GM23338 (cell line): ENCODE measurements around the gene MCAM. TPM values are rescaled to one million over a fixed set of nuclear protein-coding genes. Genes with fewer than 3 reads are reported as not detected.

Source experiments
- ATAC-seq: fragments of 200-7000 bp; cut with Tn5 transposase; 3 replicates; pipeline ENCODE4 v1.9.1; 2020
- DNase-seq: peaks from one replicate; pipeline ENCODE4 v3.0.0-alpha.2; 2015; ENCODE audit warnings: low spot score
- H2AFZ ChIP-seq: fragments of 200-600 bp; sonication (generic); 2 replicates; pipeline ENCODE4 v1.8.0; 2016; ENCODE audit warnings: antibody characterized with exemption, mild to moderate bottlenecking, moderate library complexity
- H3F3A ChIP-seq: fragments of 200-600 bp; sonication (generic); replicated peaks from 2 replicates; pipeline ENCODE4 v1.8.0; 2017; ENCODE audit warnings: antibody characterized with exemption, mixed run types, low read depth
- H3K27ac ChIP-seq: fragments of 200-600 bp; sonication (generic); 2 replicates; pipeline ENCODE4 v1.6.1; 2016; ENCODE audit warnings: low read depth
- H3K27me3 ChIP-seq: fragments of 200-600 bp; sonication (generic); 2 replicates; pipeline ENCODE4 v1.8.0; 2016; ENCODE audit warnings: mild to moderate bottlenecking, mixed run types, moderate library complexity; ENCODE audit not compliant: insufficient read depth
- H3K36me3 ChIP-seq: fragments of 200-600 bp; sonication (generic); 2 replicates; pipeline ENCODE4 v1.8.0; 2016; ENCODE audit warnings: mild to moderate bottlenecking; ENCODE audit not compliant: insufficient read depth
- H3K4me1 ChIP-seq: fragments of 200-600 bp; sonication (generic); 2 replicates; pipeline ENCODE4 v1.8.0; 2016; ENCODE audit warnings: mild to moderate bottlenecking, moderate library complexity; ENCODE audit not compliant: insufficient read depth
- H3K4me2 ChIP-seq: fragments of 200-600 bp; sonication (generic); 2 replicates; pipeline ENCODE4 v1.7.1; 2017; ENCODE audit warnings: mixed run types
- H3K4me3 ChIP-seq: fragments of 200-600 bp; sonication (generic); 2 replicates; pipeline ENCODE4 v1.6.1; 2016; ENCODE audit warnings: mixed run types
- H3K79me2 ChIP-seq: fragments of 200-600 bp; sonication (generic); replicated peaks from 2 replicates; pipeline ENCODE4 v1.8.0; 2017; ENCODE audit warnings: mild to moderate bottlenecking; ENCODE audit not compliant: insufficient read depth
- H3K9me2 ChIP-seq: fragments of 200-600 bp; sonication (generic); 2 replicates; pipeline ENCODE4 v1.8.0; 2017; ENCODE audit not compliant: insufficient read depth
- H4K20me1 ChIP-seq: fragments of 200-600 bp; sonication (generic); replicated peaks from 2 replicates; pipeline ENCODE4 v1.8.0; 2017; ENCODE audit warnings: mild to moderate bottlenecking; ENCODE audit not compliant: insufficient read depth
- H3K27ac Mint-ChIP-seq: 2 replicates; pipeline ENCODE4 v1.8.0; 2020; ENCODE audit warnings: inconsistent platforms, mild to moderate bottlenecking, moderate library complexity, mixed read lengths
- H3K27me3 Mint-ChIP-seq: 3 replicates; pipeline ENCODE4 v1.8.0; 2022; ENCODE audit warnings: low read depth, mild to moderate bottlenecking, moderate library complexity, mixed read lengths, inconsistent platforms; ENCODE audit not compliant: insufficient read depth, poor library complexity
- H3K36me3 Mint-ChIP-seq: 3 replicates; pipeline ENCODE4 v1.8.0; 2021; ENCODE audit warnings: low read depth, mild to moderate bottlenecking, inconsistent platforms, moderate library complexity, mixed read lengths
- H3K4me1 Mint-ChIP-seq: 3 replicates; pipeline ENCODE4 v1.8.0; 2020; ENCODE audit warnings: mild to moderate bottlenecking, inconsistent platforms, mixed read lengths
- H3K4me3 Mint-ChIP-seq: 3 replicates; pipeline ENCODE4 v1.8.0; 2021; ENCODE audit warnings: moderate library complexity, mild to moderate bottlenecking, inconsistent platforms, mixed read lengths
- H3K9me3 Mint-ChIP-seq: 3 replicates; pipeline ENCODE4 v1.8.0; 2020; ENCODE audit warnings: moderate library complexity, mild to moderate bottlenecking, inconsistent platforms, mixed read lengths
- CTCF ChIP-seq, 2 experiments: fragments of 200-600 bp in 1 of 2; sonication (generic) in 1 of 2; conservative IDR thresholded peaks; 2 replicates each; pipeline versions ENCODE4 v1.5.1 to v1.6.1; 2016 to 2017; ENCODE audit warnings: antibody characterized with exemption in 2 of 2, low read depth in 2 of 2, mild to moderate bottlenecking in 2 of 2, moderate library complexity in 1 of 2
- EZH2 ChIP-seq: fragments of 200-600 bp; sonication (generic); IDR thresholded peaks from one replicate; pipeline ENCODE4 v1.8.0; 2017; ENCODE audit warnings: antibody characterized with exemption, mild to moderate bottlenecking, low read depth; ENCODE audit not compliant: unreplicated experiment
- JUNB ChIP-seq: IDR thresholded peaks from one replicate; pipeline ENCODE4 v1.6.1; 2016; ENCODE audit warnings: antibody characterized with exemption; ENCODE audit not compliant: unreplicated experiment
- POLR2AphosphoS5 ChIP-seq: IDR thresholded peaks from 2 replicates; pipeline ENCODE4 v1.6.1; 2016; ENCODE audit warnings: antibody characterized with exemption, low read depth
- polyA plus RNA-seq: library from polyadenylated mRNA; unstranded; fragments of >200 nt; fragmentation: Nextera tagmentation; extraction: Ambion mirVana; gene quantifications from 2 replicates; pipeline ENCODE4 v1.2.1, GENCODE V29; 2016
- total RNA-seq: library from RNA; depleted of rRNA; stranded (reverse); fragments of >200 nt; shearing (Covaris generic); gene quantifications from 2 replicates; pipeline ENCODE4 v1.2.3, GENCODE V29; 2014

Gene MCAM
- total and polyA plus RNA-seq, 2 experiments from 2014 or later = 8.9 to 79.5 TPM

- Histone ChIP-seq H3K4me2 (peak overlapping the region; percentile 79), H3K4me3 (peak overlapping the region; percentile 76), H3K36me3 (no peaks in the 10 kb centered on the region; the same call in 1 of the 2 replicates), H3K27ac (no peak overlapping the region), H3K9me2 (no peaks in the 10 kb centered on the region), H3F3A (peaks cover 16% of the 10 kb centered on the region), H3K4me1 (peaks cover 36% of the 10 kb centered on the region), H4K20me1 (no peaks in the 10 kb centered on the region), H2AFZ (peak overlapping the region; percentile 80; the same call in 1 of the 2 replicates), H3K79me2 (peaks cover 4% of the 10 kb centered on the region), H3K27me3 (peaks cover 48% of the 10 kb centered on the region)
- H3K27ac Mint-ChIP-seq = no peak overlapping the region
- H3K4me3 Mint-ChIP-seq = peak overlapping the region; percentile 61
- peaks cover 43% of the 10 kb centered on the region for H3K27me3 Mint-ChIP-seq
- ATAC-seq = peak; percentile 2; the same call in 1 of the 3 replicates
- H3K36me3 Mint-ChIP-seq = peaks cover 8% of the 10 kb centered on the region; the same call in 2 of the 3 replicates
- H3K4me1 Mint-ChIP-seq = peaks cover 42% of the 10 kb centered on the region
- 0 out of 4 replicates have a peak, but pooled peaks of 1 of the 2 experiments have one; percentile 8 for TF ChIP-seq CTCF (conservative IDR thresholded peaks at IDR 0.05; ENCODE audit: low read depth in 2 of 2)
- TF ChIP-seq EZH2 = no peak
- peak; percentile 43 for DNase-seq
- no peaks in the 10 kb centered on the region for H3K9me3 Mint-ChIP-seq
Measured at GRCh38 chr11:119341222-119342022, 24.5 kb upstream of the MCAM start.

- peak within 1 kb of the TSS; percentile 88 for H2AFZ ChIP-seq
- DNase-seq (peak; percentile 68), ATAC-seq (peak; percentile 17)
- H3K4me1 ChIP-seq = peaks cover 36% of the 10 kb centered on the region
- Mint-ChIP-seq H3K36me3 (peaks cover 16% of the 10 kb centered on the region; the same call in 2 of the 3 replicates), H3K4me1 (peaks cover 49% of the 10 kb centered on the region), H3K27ac (no peak within 1 kb of the TSS), H3K4me3 (peak within 1 kb of the TSS; percentile 61), H3K9me3 (no peaks in the 10 kb centered on the region), H3K27me3 (peaks cover 45% of the 10 kb centered on the region)
- peak within 1 kb of the TSS; percentile 76 for H3K4me3 ChIP-seq
- H3K4me2 ChIP-seq = peak within 1 kb of the TSS; percentile 79
- peaks cover 48% of the 10 kb centered on the region for H3K27me3 ChIP-seq
- H4K20me1 ChIP-seq = no peaks in the 10 kb centered on the region
- H3K27ac ChIP-seq = no peak within 1 kb of the TSS
- no peaks in the 10 kb centered on the region for H3K9me2 ChIP-seq
- peaks cover 12% of the 10 kb centered on the region for H3K79me2 ChIP-seq
- no peaks in the 10 kb centered on the region; the same call in 1 of the 2 replicates for H3K36me3 ChIP-seq
- peaks cover 16% of the 10 kb centered on the region for H3F3A ChIP-seq
- TF ChIP-seq POLR2AphosphoS5 (no peak), CTCF (conservative IDR thresholded peaks at IDR 0.05; ENCODE audit: low read depth in 2 of 2) (peak in 1 of 2 experiments; percentile 33; a peak in 2 of 4 replicates), EZH2 (peak; percentile 42), JUNB (no peak)
Measured at GRCh38 chr11:119340335-119341221, 23.6 kb upstream of the MCAM start, which contains the start of gene C1QTNF5. TSS of gene C1QTNF5 (minus strand) at chr11:119340883. CDS start at chr11:119340397, 486 bp downstream.
